Retinal pigment epithelial cell (primary cell): ENCODE measurements around the gene PHF21B.

Experiments
- DNase-seq: peaks from one replicate; pipeline ENCODE4 v3.0.0-alpha.2; 2010; ENCODE audit warnings: low read depth
- H3K4me3 ChIP-seq: 2 replicates; pipeline ENCODE4 v1.5.1; 2011; ENCODE audit warnings: mild to moderate bottlenecking, low read length, control low read depth, moderate library complexity
- CTCF ChIP-seq: conservative IDR thresholded peaks from 2 replicates; pipeline ENCODE4 v1.5.1; 2011; ENCODE audit warnings: low read depth, low read length, control low read depth, inconsistent platforms

The PHF21B gene

DNA sequence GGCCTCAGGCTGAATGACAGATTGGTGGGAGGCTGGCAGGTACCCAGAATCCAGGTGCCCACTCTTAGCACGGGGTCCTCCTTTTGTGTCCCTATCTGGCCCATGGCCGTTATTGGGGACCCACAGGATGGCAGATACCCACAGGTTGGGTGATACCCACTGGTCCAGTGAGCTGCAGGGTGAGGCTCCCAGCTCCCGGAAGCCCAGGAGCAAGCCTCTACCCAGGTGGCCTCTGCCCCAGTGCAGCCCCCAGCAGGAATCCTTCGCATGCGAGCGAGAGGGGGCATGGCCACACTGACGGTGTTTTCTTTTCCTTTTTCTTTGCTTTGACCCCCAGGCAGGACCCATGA lies 116.1 kb downstream of the PHF21B start:
- TF ChIP-seq CTCF: no peak
- H3K4me3 ChIP-seq: no peak overlapping the region
- no peak for DNase-seq

- DNase-seq: no peak
Observed at GRCh38 chr22:44892803-44893730, 116.7 kb downstream of the PHF21B start.

DNA sequence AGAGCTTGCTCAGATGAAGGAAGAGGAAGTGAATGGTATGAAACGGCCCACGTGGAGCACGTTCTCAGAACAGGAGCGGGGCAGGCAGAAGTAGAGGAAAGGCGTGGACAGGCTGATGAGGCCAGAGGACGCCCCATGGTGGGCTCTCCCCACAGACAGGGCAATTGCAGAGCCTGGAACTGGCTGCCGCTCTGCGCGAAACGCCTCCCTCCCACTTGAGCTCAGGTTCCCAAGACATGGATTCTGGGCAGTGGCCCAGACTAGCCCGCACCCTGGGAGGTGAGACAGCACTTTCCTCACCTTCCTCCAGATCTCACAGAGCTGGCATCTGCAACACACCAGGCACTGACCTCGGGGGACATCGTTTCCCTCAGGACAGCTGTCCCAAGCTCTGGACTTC lies 117.6 kb downstream of the PHF21B start:
- no peak for DNase-seq
- no peak overlapping the region for H3K4me3 ChIP-seq
- TF ChIP-seq CTCF: no peak

More at GRCh38 chr22:44892803-44893730, 116.7 kb downstream of the PHF21B start:
- no peak for TF ChIP-seq CTCF
- H3K4me3 ChIP-seq: no peak overlapping the region

GRCh38 chr22:44891791-44892190 lies 118.0 kb downstream of the PHF21B start:
- no peak for TF ChIP-seq CTCF
- no peak for DNase-seq
- H3K4me3 ChIP-seq: no peak overlapping the region

DNA sequence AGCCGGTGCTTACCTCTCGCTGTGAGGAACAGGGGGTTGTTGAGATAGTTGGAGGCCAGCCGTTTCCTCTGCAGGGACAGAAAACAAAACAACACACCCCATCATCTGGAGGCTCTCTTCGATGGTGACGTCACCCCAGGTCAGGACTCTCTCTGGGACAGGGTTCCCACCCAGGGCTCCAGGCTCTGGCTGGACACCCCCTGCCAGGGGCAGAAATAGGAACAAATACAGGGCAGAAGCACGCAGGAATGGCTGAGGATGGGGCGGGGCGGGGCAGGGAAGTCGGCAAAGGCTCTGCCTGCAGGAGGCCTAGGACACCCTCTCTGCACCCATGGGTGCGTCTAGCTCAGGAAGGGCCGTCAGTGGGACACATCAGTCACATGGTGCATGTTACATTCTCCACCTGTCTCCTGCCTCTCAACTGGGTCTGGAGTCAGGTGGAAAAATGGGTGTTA lies 118.5 kb downstream of the PHF21B start:
- DNase-seq: no peak
- H3K4me3 ChIP-seq: no peak overlapping the region
- no peak for TF ChIP-seq CTCF

GRCh38 chr22:44890416-44891292 lies 119.2 kb downstream of the PHF21B start:
- TF ChIP-seq CTCF: no peak
- DNase-seq: no peak
- H3K4me3 ChIP-seq: no peak overlapping the region
